Ascending aorta (tissue), 2 donors: ENCODE data around the gene DOK4. TPM values are rescaled to one million over a fixed set of nuclear protein-coding genes. Genes with fewer than 3 reads are reported as not detected.

Source experiments
- DNase-seq, 2 donors: peaks; one replicate each; pipeline ENCODE4 v3.0.0-alpha.2; 2019; ENCODE audit warnings: low spot score in 2 of 2
- H3K27ac ChIP-seq, 2 donors: fragments of 200-600 bp; sonication (generic); one replicate each; pipeline ENCODE4 v1.5.1; 2016 to 2017; ENCODE audit warnings: mild to moderate bottlenecking in 1 of 2
- H3K27me3 ChIP-seq: fragments of 200-600 bp; sonication (generic); one replicate; pipeline ENCODE4 v1.5.1; 2017
- H3K36me3 ChIP-seq, 2 donors: fragments of 200-600 bp; sonication (generic); one replicate each; pipeline ENCODE4 v1.5.1; 2016
- H3K4me1 ChIP-seq, 2 donors: fragments of 200-600 bp; sonication (generic); one replicate each; pipeline ENCODE4 v1.5.1; 2016 to 2017; ENCODE audit warnings: mild to moderate bottlenecking in 1 of 2
- H3K4me3 ChIP-seq, 2 donors: fragments of 200-600 bp; sonication (generic); one replicate each; pipeline ENCODE4 v1.5.1; 2016 to 2017; ENCODE audit warnings: mild to moderate bottlenecking in 1 of 2
- H3K9me3 ChIP-seq, 2 donors: fragments of 200-600 bp; sonication (generic); one replicate each; pipeline ENCODE4 v1.5.1; 2016
- intact Hi-C: fragments of 100-400 bp; cut with DNase I; formaldehyde crosslinking; loops from one replicate; pipeline ENCODE4 v1.15.1; 2023
- total RNA-seq: library from RNA; depleted of rRNA; stranded (reverse); fragments of >200 nt; gene quantifications from one replicate; pipeline ENCODE4 v1.1.0, GENCODE V29; 2016
- TF ChIP-seq, protein P1 (sequence below), 3 experiments: fragments of 200-600 bp in 2 of 3; fragments of 450-650 bp in 1 of 3; sonication (generic) in 2 of 3; IDR thresholded peaks; one replicate each; pipeline ENCODE4 v1.5.1; 2016 to 2019; ENCODE audit warnings: antibody characterized with exemption in 3 of 3, mild to moderate bottlenecking in 1 of 3, moderate library complexity in 1 of 3

Gene DOK4
- total RNA-seq, 1 donor from 2014 or later, result 40.2 TPM

DNA sequence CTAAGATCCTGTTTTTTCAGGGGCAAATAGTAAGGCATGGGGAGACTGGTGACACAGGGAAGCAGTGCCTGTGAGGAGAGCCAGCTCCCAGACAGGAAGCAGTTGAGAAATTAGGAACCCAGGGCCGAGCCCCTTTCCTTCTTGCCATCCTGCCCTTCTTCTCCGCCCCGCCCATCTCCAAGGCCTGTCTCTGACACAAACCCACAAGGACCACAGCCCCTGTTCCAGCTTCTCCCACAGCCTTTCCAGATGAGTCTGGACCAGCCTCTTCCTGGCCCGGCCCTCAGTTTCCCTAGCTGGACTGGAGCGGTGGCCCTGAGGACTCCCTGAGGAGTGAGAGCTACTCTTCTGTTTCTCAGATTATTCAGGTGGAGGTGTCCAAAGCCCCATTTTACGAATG, 40.2 kb upstream of the DOK4 start:
- Histone ChIP-seq H3K36me3 (peaks cover 5 to 14% of the 10 kb centered on the region in 2 donors), H3K9me3 (no peaks in the 10 kb centered on the region), H3K27me3 (no peaks in the 10 kb centered on the region), H3K27ac (no peak overlapping the region), H3K4me1 (peaks cover 0 to 7% of the 10 kb centered on the region in 2 donors), H3K4me3 (no peak overlapping the region)
- no peak for DNase-seq
- TF ChIP-seq, protein P1, sequence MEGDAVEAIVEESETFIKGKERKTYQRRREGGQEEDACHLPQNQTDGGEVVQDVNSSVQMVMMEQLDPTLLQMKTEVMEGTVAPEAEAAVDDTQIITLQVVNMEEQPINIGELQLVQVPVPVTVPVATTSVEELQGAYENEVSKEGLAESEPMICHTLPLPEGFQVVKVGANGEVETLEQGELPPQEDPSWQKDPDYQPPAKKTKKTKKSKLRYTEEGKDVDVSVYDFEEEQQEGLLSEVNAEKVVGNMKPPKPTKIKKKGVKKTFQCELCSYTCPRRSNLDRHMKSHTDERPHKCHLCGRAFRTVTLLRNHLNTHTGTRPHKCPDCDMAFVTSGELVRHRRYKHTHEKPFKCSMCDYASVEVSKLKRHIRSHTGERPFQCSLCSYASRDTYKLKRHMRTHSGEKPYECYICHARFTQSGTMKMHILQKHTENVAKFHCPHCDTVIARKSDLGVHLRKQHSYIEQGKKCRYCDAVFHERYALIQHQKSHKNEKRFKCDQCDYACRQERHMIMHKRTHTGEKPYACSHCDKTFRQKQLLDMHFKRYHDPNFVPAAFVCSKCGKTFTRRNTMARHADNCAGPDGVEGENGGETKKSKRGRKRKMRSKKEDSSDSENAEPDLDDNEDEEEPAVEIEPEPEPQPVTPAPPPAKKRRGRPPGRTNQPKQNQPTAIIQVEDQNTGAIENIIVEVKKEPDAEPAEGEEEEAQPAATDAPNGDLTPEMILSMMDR (IDR thresholded peaks at IDR 0.05), result no peak
- intact Hi-C loops, result no loop called here

DNA sequence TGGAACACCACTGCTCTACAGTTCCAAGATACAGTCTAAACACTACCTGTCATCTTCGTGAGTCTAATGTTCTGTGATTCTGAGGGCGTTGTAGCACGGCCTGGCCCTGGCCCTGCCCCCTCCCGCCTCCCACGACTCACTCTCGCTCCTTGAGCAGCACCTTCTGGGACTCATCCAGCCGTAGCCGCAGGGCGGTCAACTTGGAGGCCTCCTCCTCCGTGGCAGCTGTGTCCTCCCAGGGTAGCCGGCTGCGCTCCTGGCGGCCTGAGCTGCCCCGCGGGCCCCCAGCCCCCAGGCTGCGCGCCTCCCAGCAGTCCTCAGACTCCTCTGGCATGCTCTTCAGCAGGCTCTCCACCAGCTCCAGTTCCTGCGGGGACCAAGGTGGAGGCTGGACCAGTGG, 39.5 kb upstream of the DOK4 start:
- TF ChIP-seq, protein P1 (IDR thresholded peaks at IDR 0.05), result no peak
- intact Hi-C loops, result no loop called here
- Histone ChIP-seq H3K36me3 (peaks cover 5 to 14% of the 10 kb centered on the region in 2 donors), H3K27me3 (no peaks in the 10 kb centered on the region), H3K4me1 (peaks cover 0 to 7% of the 10 kb centered on the region in 2 donors), H3K4me3 (no peak overlapping the region), H3K27ac (no peak overlapping the region), H3K9me3 (no peaks in the 10 kb centered on the region)
- no peak for DNase-seq

DNA sequence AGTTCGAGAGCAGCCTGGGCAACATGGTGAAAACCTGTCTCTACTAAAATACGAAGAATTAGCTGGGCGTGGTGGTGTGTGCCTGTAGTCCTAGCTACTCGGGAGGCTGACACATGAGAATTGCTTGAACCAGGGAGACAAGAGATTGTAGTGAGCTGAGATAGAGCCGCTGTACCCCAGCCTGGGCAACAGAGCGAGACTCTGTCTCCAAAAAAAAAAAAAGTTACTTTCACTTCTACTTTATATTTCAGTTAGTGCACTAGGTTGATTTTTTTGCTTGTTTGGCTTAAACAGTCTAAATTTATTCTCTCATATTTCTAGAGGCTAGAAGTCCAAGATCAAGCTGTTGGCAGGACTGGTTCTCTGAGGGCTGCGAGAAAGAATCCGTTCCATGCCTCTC, 36.7 kb upstream of the DOK4 start:
- intact Hi-C loops, result no loop called here

DNA sequence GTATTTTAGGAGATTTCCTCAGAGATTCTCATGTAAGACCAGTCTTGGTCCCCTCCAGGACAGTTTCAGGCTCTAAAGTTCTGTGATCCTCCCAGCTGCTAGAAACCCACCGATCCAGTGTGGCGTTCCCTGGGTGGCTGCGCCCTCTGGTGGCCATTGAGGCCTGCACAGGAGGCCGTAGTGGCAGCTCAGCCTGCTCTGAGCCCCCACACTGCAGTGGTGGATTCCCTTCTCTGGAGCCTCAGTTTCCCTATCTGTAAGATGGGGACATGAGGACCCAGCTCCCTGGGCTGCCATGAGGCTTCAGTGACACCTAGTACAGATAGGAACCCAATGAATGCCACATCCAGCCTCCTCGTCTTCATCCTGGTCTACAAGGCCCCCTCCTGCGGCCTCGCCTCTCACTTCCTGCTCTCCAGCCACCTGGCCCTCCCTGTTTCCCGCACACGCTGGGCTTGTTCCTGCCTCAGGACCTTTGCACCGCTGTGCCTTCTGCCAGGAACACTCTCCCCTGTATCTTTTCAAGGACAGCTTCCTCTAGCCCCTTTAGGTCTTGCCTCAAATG, 33.6 kb upstream of the DOK4 start:
- H3K27ac ChIP-seq, result no peak overlapping the region
- no peaks in the 10 kb centered on the region for H3K4me1 ChIP-seq
- no peak overlapping the region for H3K4me3 ChIP-seq
- no peaks in the 10 kb centered on the region for H3K27me3 ChIP-seq
- intact Hi-C loops, result loop anchor here (1.0 to 5.0 kb wide), 3 partner anchors 43 to 101 kb away; partner anchors contain the start of gene POLR2C
- H3K9me3 ChIP-seq, result no peaks in the 10 kb centered on the region
- peaks cover 32 to 36% of the 10 kb centered on the region in 2 donors for H3K36me3 ChIP-seq
- peak in 1 of 2 donors; percentile 86 for DNase-seq
- TF ChIP-seq, protein P1 (IDR thresholded peaks at IDR 0.05), result peak; percentile 81 to 98 (median 85)

More for the DNA sequence above, 36.7 kb upstream of the DOK4 start:
- Histone ChIP-seq H3K4me3 (no peak overlapping the region), H3K9me3 (no peaks in the 10 kb centered on the region), H3K36me3 (peaks cover 16 to 18% of the 10 kb centered on the region in 2 donors), H3K27ac (peak overlapping the region; percentile 14 to 15), H3K4me1 (no peaks in the 10 kb centered on the region), H3K27me3 (no peaks in the 10 kb centered on the region)
- DNase-seq, result no peak
- TF ChIP-seq, protein P1 (IDR thresholded peaks at IDR 0.05), result no peak

DNA sequence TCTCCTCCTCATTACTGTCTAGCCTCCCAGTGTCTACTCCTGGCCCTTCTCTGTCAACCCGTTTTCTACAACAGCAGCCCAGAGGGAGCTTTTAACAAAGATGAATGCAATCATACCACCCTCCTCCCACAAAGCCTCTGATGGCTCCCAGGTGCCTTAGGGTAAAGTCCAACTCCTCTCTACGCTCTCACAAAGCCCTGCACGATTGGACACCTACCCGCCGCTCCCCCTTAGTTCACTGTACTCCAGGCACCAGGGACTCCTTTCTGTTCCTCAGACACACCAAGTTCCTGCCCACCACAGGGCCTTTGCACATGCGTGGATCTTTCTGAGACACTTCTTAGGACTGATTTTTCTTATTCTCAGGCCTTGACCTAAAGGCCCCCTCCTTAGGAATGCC, 32.6 kb upstream of the DOK4 start:
- no peak for DNase-seq
- intact Hi-C loops, result loop anchor here (1.0 to 5.0 kb wide), 3 partner anchors 42 to 100 kb away; partner anchors contain the start of gene POLR2C
- no peak overlapping the region for H3K27ac ChIP-seq
- no peaks in the 10 kb centered on the region for H3K9me3 ChIP-seq
- no peak overlapping the region for H3K4me3 ChIP-seq
- H3K4me1 ChIP-seq, result no peaks in the 10 kb centered on the region
- TF ChIP-seq, protein P1 (IDR thresholded peaks at IDR 0.05), result no peak
- H3K36me3 ChIP-seq, result peaks cover 36 to 45% of the 10 kb centered on the region in 2 donors
- H3K27me3 ChIP-seq, result no peaks in the 10 kb centered on the region
